ENCODE results near the gene MRPL55. TPM values are rescaled to one million over a fixed set of nuclear protein-coding genes. Genes with fewer than 3 reads are reported as not detected.

Gene MRPL55
- total RNA-seq, 1 donor from 2014 or later, result 42.4 TPM

DNA sequence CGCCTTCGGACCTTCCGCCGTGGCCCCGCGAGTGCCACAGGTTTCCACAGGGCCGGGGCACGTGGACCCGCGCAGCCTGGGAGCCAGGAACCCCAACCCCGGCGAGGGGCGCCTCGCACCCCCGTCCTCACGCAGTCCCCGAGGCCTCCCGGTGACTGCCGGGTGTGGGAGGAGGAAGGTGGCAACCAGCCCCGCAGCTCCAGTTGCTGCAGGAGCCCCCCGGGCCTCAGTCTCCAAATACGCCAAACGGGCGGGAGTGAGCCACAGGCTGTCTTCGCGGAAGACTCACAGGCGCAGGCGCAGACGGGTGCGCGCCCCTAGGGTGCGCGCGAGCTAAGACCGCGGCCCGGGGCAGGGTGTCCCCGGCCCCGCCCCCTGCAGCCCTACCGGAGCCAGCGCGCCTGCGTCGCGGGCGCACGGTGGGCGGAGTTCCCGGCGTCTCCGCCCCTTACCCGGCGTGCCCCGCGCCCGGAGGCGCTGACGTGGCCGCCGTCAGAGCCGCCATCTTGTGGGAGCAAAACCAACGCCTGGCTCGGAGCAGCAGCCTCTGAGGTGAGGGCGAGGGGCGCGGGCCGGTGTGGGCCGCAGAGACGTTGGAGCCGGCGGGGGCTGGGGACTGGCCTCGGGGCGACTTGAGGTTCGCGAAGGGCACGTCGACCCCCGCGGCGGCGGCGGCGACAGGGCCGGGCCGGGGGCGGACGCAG lies 26.7 kb downstream of the MRPL55 start, which contains the start of gene ARF1:
Gene ARF1 (plus strand): TSS at position 495 of the 704 bp plus-strand sequence. CDS start 14,407 bp downstream, outside the sequence.
- peak within 1 kb of the TSS; percentile 96 for H3K27ac Mint-ChIP-seq
- Histone ChIP-seq H2AFZ (replicated peaks) (peak within 1 kb of the TSS; percentile 58), H4K20me1 (ENCODE audit: low read depth) (peaks cover 45% of the 10 kb centered on the region), H3K9me3 (ENCODE audit: low read depth) (no peaks in the 10 kb centered on the region), H3K4me1 (peaks cover 31% of the 10 kb centered on the region), H3K79me2 (ENCODE audit: low read depth) (peaks cover 48% of the 10 kb centered on the region), H3K36me3 (no peaks in the 10 kb centered on the region), H3K27ac (peak within 1 kb of the TSS; percentile 94), H3F3A (ENCODE audit: low read depth) (peaks cover 6% of the 10 kb centered on the region), H3K4me3 (peak within 1 kb of the TSS; percentile 100), H3K4me2 (peak within 1 kb of the TSS; percentile 98), H3K9ac (peak within 1 kb of the TSS; percentile 99), H3K27me3 (no peaks in the 10 kb centered on the region)
- peaks cover 12% of the 10 kb centered on the region for H3K36me3 Mint-ChIP-seq
- H3K9me3 Mint-ChIP-seq, result peaks cover 2% of the 10 kb centered on the region
- H3K4me3 Mint-ChIP-seq, result peak within 1 kb of the TSS; percentile 99
- peaks cover 9% of the 10 kb centered on the region for H3K27me3 Mint-ChIP-seq (ENCODE audit: insufficient read depth, low read depth)
- DNase-seq (ENCODE audit: low spot score), result peak; percentile 98
- TF ChIP-seq EZH2 (IDR thresholded peaks at IDR 0.05) (no peak), EZH2phosphoT487 (IDR thresholded peaks at IDR 0.05) (no peak)
- TF ChIP-seq, protein P1, sequence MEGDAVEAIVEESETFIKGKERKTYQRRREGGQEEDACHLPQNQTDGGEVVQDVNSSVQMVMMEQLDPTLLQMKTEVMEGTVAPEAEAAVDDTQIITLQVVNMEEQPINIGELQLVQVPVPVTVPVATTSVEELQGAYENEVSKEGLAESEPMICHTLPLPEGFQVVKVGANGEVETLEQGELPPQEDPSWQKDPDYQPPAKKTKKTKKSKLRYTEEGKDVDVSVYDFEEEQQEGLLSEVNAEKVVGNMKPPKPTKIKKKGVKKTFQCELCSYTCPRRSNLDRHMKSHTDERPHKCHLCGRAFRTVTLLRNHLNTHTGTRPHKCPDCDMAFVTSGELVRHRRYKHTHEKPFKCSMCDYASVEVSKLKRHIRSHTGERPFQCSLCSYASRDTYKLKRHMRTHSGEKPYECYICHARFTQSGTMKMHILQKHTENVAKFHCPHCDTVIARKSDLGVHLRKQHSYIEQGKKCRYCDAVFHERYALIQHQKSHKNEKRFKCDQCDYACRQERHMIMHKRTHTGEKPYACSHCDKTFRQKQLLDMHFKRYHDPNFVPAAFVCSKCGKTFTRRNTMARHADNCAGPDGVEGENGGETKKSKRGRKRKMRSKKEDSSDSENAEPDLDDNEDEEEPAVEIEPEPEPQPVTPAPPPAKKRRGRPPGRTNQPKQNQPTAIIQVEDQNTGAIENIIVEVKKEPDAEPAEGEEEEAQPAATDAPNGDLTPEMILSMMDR (IDR thresholded peaks at IDR 0.05), result no peak
- peaks cover 46% of the 10 kb centered on the region for H3K4me1 Mint-ChIP-seq

DNA sequence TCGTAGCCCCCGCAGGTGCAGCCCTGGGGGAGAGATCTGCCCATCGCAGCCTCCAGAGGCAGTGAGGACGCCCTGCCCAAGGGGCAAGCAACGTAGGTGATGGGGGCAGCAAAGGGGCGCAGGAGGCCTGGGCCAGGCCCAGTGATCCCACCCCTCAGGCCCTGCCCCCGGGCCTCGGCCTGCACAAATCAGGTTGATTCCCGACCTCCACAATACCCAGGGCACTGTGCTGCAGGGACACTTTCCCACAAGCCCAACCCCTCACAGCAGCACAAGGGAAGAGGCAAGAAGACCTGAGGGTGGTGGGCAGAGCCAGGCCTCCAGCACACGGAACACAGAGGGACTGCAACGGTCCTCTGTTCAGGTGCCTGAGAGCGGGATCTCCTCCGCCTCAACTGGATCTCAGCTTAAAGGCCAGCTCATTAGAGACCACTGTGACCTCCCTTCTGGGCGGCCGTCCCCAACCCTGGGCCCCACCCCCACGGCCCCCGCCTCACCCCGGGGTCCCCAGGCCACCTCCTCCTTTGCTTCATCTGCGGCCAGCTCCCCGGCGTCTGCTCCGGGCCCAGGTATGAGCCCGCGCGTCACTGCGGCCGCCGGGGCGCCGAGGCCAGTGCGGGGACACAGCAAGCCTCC lies 27.4 kb downstream of the MRPL55 start:
- peaks cover 6% of the 10 kb centered on the region for H3F3A ChIP-seq (ENCODE audit: low read depth)
- H3K9ac ChIP-seq, result no peak overlapping the region
- H2AFZ ChIP-seq (replicated peaks), result peak overlapping the region; percentile 53
- peaks cover 42% of the 10 kb centered on the region for H3K79me2 ChIP-seq (ENCODE audit: low read depth)
- peaks cover 38% of the 10 kb centered on the region for H4K20me1 ChIP-seq (ENCODE audit: low read depth)
- peaks cover 2% of the 10 kb centered on the region for H3K27me3 ChIP-seq
- peaks cover 9% of the 10 kb centered on the region for H3K36me3 Mint-ChIP-seq
- H3K36me3 ChIP-seq, result no peaks in the 10 kb centered on the region
- no peaks in the 10 kb centered on the region for H3K9me3 ChIP-seq (ENCODE audit: low read depth)
- peak overlapping the region; percentile 97 for H3K4me2 ChIP-seq
- peaks cover 2% of the 10 kb centered on the region for H3K9me3 Mint-ChIP-seq
- H3K4me3 Mint-ChIP-seq, result peak overlapping the region; percentile 84
- TF ChIP-seq EZH2phosphoT487 (IDR thresholded peaks at IDR 0.05), result no peak
- TF ChIP-seq, protein P1 (IDR thresholded peaks at IDR 0.05), result no peak
- TF ChIP-seq EZH2 (IDR thresholded peaks at IDR 0.05), result no peak
- H3K4me3 ChIP-seq, result peak overlapping the region; percentile 100
- peaks cover 31% of the 10 kb centered on the region for H3K4me1 ChIP-seq
- DNase-seq (ENCODE audit: low spot score), result peak; percentile 75
- peaks cover 9% of the 10 kb centered on the region for H3K27me3 Mint-ChIP-seq (ENCODE audit: insufficient read depth, low read depth)
- peaks cover 44% of the 10 kb centered on the region for H3K4me1 Mint-ChIP-seq
- peak overlapping the region; percentile 28 for H3K27ac ChIP-seq
- peak overlapping the region; percentile 81 for H3K27ac Mint-ChIP-seq

DNA sequence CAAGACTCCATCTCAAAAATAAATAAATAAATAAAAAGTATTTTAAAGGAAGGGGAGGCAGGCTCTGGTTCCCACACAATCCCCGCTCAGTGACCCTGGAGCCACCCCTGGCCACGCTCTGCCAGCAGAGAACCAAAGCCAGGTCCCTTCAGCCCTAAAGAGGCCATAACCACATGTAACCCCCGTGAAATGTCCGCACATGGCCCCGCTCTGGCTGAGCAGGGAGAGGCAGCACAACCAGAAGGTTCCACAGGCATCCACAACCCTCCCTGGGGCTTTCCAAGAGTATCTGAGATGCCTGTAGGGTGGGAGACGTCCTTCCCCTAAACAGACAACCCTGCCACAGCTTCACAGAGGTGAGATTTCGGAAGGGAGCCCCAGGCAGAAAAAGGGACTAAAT lies 28.0 kb downstream of the MRPL55 start:
- H3K9me3 Mint-ChIP-seq, result peaks cover 2% of the 10 kb centered on the region

More for the DNA sequence above, 28.0 kb downstream of the MRPL55 start:
- peak overlapping the region; percentile 97 for H3K4me2 ChIP-seq
- peaks cover 6% of the 10 kb centered on the region for H3F3A ChIP-seq (ENCODE audit: low read depth)
- peaks cover 36% of the 10 kb centered on the region for H3K79me2 ChIP-seq (ENCODE audit: low read depth)
- H3K4me3 ChIP-seq, result peak overlapping the region; percentile 100
- peaks cover 6% of the 10 kb centered on the region for H3K27me3 ChIP-seq
- H3K4me1 ChIP-seq, result peaks cover 31% of the 10 kb centered on the region
- Mint-ChIP-seq H3K36me3 (peaks cover 6% of the 10 kb centered on the region), H3K4me1 (peaks cover 40% of the 10 kb centered on the region), H3K27me3 (ENCODE audit: insufficient read depth, low read depth) (peaks cover 9% of the 10 kb centered on the region), H3K27ac (peak overlapping the region; percentile 81), H3K4me3 (peak overlapping the region; percentile 84)
- H3K27ac ChIP-seq, result no peak overlapping the region
- peaks cover 33% of the 10 kb centered on the region for H4K20me1 ChIP-seq (ENCODE audit: low read depth)
- H3K36me3 ChIP-seq, result no peaks in the 10 kb centered on the region
- H3K9me3 ChIP-seq (ENCODE audit: low read depth), result no peaks in the 10 kb centered on the region
- no peak overlapping the region for H3K9ac ChIP-seq
- DNase-seq (ENCODE audit: low spot score), result no peak
- TF ChIP-seq, protein P1 (IDR thresholded peaks at IDR 0.05), result no peak
- TF ChIP-seq EZH2 (IDR thresholded peaks at IDR 0.05), result no peak
- TF ChIP-seq EZH2phosphoT487 (IDR thresholded peaks at IDR 0.05), result no peak
- H2AFZ ChIP-seq (replicated peaks), result no peak overlapping the region
